Measurements from ENCODE around the gene ORM2. TPM values are rescaled to one million over a fixed set of nuclear protein-coding genes. Genes with fewer than 3 reads are reported as not detected.

The ORM2 gene
- total RNA-seq, 4 donors from 2014 or later, result not detected

DNA sequence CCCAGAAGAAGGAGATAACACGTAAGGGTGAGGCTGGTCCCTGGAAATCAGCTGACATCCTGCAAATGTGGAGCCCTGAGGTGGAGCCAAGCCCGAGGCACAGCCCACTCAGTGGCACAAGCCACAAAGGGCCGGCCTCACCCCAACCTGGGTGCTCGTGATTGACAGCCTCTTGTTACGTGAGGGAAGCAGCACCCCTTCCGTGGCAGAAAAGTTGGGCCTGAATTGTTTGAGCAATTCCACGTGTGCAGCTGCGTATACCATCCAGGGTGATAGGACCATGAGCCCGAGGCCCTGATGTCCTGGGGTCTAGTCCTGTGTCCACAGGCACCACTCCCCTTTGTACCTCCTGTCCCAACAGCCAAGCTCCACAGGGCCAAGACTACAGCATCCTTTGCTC, 4.8 kb downstream of the ORM2 start:
- no peak for TF ChIP-seq POLR2A (IDR thresholded peaks at IDR 0.05)
- TF ChIP-seq, protein P1, sequence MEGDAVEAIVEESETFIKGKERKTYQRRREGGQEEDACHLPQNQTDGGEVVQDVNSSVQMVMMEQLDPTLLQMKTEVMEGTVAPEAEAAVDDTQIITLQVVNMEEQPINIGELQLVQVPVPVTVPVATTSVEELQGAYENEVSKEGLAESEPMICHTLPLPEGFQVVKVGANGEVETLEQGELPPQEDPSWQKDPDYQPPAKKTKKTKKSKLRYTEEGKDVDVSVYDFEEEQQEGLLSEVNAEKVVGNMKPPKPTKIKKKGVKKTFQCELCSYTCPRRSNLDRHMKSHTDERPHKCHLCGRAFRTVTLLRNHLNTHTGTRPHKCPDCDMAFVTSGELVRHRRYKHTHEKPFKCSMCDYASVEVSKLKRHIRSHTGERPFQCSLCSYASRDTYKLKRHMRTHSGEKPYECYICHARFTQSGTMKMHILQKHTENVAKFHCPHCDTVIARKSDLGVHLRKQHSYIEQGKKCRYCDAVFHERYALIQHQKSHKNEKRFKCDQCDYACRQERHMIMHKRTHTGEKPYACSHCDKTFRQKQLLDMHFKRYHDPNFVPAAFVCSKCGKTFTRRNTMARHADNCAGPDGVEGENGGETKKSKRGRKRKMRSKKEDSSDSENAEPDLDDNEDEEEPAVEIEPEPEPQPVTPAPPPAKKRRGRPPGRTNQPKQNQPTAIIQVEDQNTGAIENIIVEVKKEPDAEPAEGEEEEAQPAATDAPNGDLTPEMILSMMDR (IDR thresholded peaks at IDR 0.05), result no peak
- TF ChIP-seq EP300 (IDR thresholded peaks at IDR 0.05), result no peak
- DNase-seq (ENCODE audit: low spot score in 2 of 2), result no peak
- 93 to 100% methylated on average over 8 to 9 of the region's 9 CpGs for WGBS, 2 donors
- H3K4me3 ChIP-seq, result no peak overlapping the region
- H3K27ac ChIP-seq, result no peak overlapping the region
- no peaks in the 10 kb centered on the region for H3K4me1 ChIP-seq
- H3K27me3 ChIP-seq, result no peaks in the 10 kb centered on the region
- H3K36me3 ChIP-seq, result peaks cover 0 to 52% (median 15%) of the 10 kb centered on the region in 3 donors
- H3K9me3 ChIP-seq, result no peaks in the 10 kb centered on the region

DNA sequence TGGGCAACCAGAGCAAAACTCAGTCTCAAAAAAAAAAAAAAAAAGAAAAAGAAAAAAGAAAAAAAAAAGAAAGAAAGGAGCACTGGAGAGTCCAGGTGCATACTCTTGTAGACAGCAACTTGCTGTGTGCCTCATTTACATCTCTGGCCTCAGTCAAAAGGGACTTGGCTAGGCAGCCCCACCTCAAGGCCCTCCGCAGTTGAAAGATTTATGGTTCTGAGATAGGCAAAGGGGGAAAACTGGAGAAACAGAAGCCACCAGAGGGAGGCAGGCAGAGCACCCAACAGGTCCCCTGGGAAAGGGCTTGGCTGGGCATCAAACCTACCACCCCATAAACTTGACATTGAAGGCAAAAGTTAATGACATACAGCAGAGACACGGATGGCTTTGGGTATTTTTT, 6.1 kb downstream of the ORM2 start:
- Histone ChIP-seq H3K4me3 (no peak overlapping the region), H3K4me1 (no peaks in the 10 kb centered on the region), H3K9me3 (no peaks in the 10 kb centered on the region), H3K36me3 (peaks cover 0 to 64% (median 21%) of the 10 kb centered on the region in 3 donors), H3K27ac (no peak overlapping the region), H3K27me3 (no peaks in the 10 kb centered on the region)
- TF ChIP-seq POLR2A (IDR thresholded peaks at IDR 0.05) (no peak), EP300 (IDR thresholded peaks at IDR 0.05) (no peak)
- TF ChIP-seq, protein P1 (IDR thresholded peaks at IDR 0.05), result no peak
- no peak for DNase-seq (ENCODE audit: low spot score in 2 of 2)
- WGBS, 2 donors, result 59 to 60% methylated on average over 2 of the region's 2 CpGs

DNA sequence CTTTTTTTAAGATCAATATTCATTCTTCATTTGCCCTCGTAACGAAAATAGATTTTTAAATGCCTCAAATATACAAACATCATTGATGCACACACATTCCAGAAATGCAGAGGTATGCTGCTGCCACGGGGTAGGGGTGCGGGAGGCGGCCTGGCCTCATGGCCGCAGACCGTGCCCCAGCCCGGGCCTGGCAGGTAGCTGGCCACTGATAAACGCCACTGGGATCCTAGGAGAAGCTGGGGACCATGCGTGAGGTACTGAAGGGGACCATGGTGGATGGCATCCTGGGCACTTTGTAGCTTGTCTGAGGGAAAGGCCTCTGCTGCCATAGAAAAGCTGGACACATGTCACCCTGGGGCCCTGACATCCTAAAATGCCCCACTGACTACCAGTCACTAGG, 6.5 kb downstream of the ORM2 start:
- Histone ChIP-seq H3K36me3 (peaks cover 0 to 68% (median 24%) of the 10 kb centered on the region in 3 donors), H3K27ac (no peak overlapping the region), H3K4me1 (no peaks in the 10 kb centered on the region), H3K4me3 (no peak overlapping the region), H3K27me3 (no peaks in the 10 kb centered on the region), H3K9me3 (no peaks in the 10 kb centered on the region)
- DNase-seq (ENCODE audit: low spot score in 2 of 2), result no peak
- 73 to 75% methylated on average over 10 of the region's 10 CpGs for WGBS, 2 donors
- TF ChIP-seq EP300 (IDR thresholded peaks at IDR 0.05), result no peak

DNA sequence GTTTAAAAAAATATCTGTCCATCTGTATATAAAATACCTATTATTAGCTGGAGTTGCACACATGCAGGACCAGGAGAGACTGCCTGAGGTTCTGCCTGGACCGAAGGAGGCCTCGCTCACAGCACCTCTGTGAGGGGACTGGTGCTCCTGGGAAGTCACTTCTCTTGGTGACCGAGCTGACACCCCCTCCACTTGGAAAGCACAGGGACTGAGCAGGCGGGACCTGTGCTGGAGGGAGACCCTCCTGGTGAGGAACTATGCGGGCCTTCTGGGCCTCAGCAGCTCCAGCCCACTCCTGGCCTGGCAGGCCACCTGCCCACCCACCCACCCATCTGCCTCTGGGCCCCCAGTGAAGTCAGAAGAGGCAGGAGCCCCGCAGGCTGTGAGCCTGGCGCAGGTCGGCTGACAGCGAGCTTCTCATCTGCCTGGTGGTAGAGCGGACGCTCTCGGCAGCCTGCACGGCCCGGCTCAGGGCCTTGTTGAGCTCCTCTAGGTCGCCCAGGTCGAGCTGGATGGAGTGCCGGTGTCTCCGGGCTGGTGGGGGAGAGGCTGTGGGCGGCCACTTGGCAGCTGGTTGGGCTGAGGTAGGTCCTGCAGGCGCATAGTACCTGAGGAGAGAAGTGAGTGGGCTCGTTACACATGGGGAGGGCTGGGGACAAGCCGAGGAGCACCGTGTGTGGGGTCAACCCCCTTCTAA, 7.2 kb downstream of the ORM2 start:
- Histone ChIP-seq H3K36me3 (peaks cover 0 to 75% (median 29%) of the 10 kb centered on the region in 3 donors), H3K27ac (no peak overlapping the region)

DNA sequence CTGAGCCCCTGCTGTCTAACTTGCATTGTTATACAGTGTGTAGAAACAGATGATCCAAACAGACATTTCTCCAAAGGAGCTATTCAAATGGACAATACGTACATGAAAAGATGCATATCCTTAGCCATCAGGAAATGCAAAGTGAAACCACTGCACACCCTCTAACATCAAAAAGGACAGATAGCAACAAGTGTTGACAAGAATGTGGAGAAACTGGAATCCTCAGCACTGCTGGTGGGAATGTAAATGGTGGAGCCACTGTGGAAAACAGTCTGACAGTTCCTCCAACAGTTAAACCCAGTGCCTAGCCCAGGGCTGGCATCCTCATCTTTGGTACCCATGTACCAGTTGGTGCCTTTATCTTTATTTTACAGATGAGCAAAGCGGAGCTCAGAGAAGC, 8.5 kb downstream of the ORM2 start:
- H3K36me3 ChIP-seq, result peaks cover 0 to 89% (median 37%) of the 10 kb centered on the region in 3 donors
- TF ChIP-seq POLR2A (IDR thresholded peaks at IDR 0.05), result no peak
- TF ChIP-seq, protein P1 (IDR thresholded peaks at IDR 0.05), result no peak
- no peak for TF ChIP-seq EP300 (IDR thresholded peaks at IDR 0.05)
- H3K4me3 ChIP-seq, result no peak overlapping the region
- H3K27ac ChIP-seq, result no peak overlapping the region
- no peaks in the 10 kb centered on the region for H3K27me3 ChIP-seq
- H3K9me3 ChIP-seq, result no peaks in the 10 kb centered on the region
- DNase-seq (ENCODE audit: low spot score in 2 of 2), result no peak
- WGBS, 2 donors, result 90 to 98% methylated on average over 2 of the region's 2 CpGs
- H3K4me1 ChIP-seq, result no peaks in the 10 kb centered on the region

More for the DNA sequence above, 7.2 kb downstream of the ORM2 start:
- no peak for DNase-seq (ENCODE audit: low spot score in 2 of 2)
- TF ChIP-seq POLR2A (IDR thresholded peaks at IDR 0.05) (no peak), EP300 (IDR thresholded peaks at IDR 0.05) (no peak)
- TF ChIP-seq, protein P1 (IDR thresholded peaks at IDR 0.05), result no peak
- WGBS, 2 donors, result 88 to 93% methylated on average over 18 to 20 of the region's 23 CpGs
- Histone ChIP-seq H3K27me3 (no peaks in the 10 kb centered on the region), H3K9me3 (no peaks in the 10 kb centered on the region), H3K4me1 (no peaks in the 10 kb centered on the region), H3K4me3 (no peak overlapping the region)

Measured in tibial nerve (tissue), 4 donors.